Activated B cell treated with CpG ODN at 0.5 μM for 24 hours (primary cell): ENCODE data around the gene CLGN. TPM values are rescaled to one million over a fixed set of nuclear protein-coding genes. Genes with fewer than 3 reads are reported as not detected.
"Not testable (repeated sequence)": the region's sequence is repeated elsewhere in the genome, so short reads cannot be mapped to it uniquely, and the experiment has no call there.

ENCODE experiments used
- ATAC-seq: fragments of 200-7000 bp; cut with Tn5 transposase; one replicate; pipeline ENCODE4 v1.10.0; 2021; ENCODE audit warnings: low read depth, mild to moderate bottlenecking, moderate library complexity
- CTCF ChIA-PET: fragments of 350-600 bp; sonication (Branson Sonifier 250); formaldehyde crosslinking; loops from one replicate; lab custom pipeline; 2021; ENCODE audit warnings: antibody characterized with exemption; lab: Charles Lee
- POLR2A ChIA-PET: fragments of 350-600 bp; sonication (Branson Sonifier 250); formaldehyde crosslinking; loops from one replicate; lab custom pipeline; 2021; ENCODE audit warnings: antibody characterized with exemption; lab: Charles Lee
- DNase-seq: peaks from one replicate; pipeline ENCODE4 v3.0.0; 2022
- H3K27ac Mint-ChIP-seq: one replicate; pipeline ENCODE4 v1.8.0; 2020; ENCODE audit warnings: mixed read lengths
- H3K27me3 Mint-ChIP-seq: one replicate; pipeline ENCODE4 v1.8.0; 2021; ENCODE audit warnings: mixed read lengths
- H3K36me3 Mint-ChIP-seq: one replicate; pipeline ENCODE4 v1.8.0; 2021; ENCODE audit warnings: low read depth, mixed read lengths
- H3K4me1 Mint-ChIP-seq: one replicate; pipeline ENCODE4 v1.8.0; 2021; ENCODE audit warnings: mixed read lengths
- H3K4me3 Mint-ChIP-seq: one replicate; pipeline ENCODE4 v1.8.0; 2020; ENCODE audit warnings: mild to moderate bottlenecking, mixed read lengths
- H3K9me3 Mint-ChIP-seq: one replicate; pipeline ENCODE4 v1.8.0; 2020; ENCODE audit warnings: mixed read lengths
- intact Hi-C: fragments of 100-400 bp; cut with micrococcal nuclease; formaldehyde crosslinking; loops from one replicate; pipeline ENCODE4 v1.15.1; 2024
- total RNA-seq: library from RNA; stranded (reverse); gene quantifications from 2 replicates; pipeline ENCODE4 v1.2.3, GENCODE V29; 2022
- TF ChIP-seq, protein P1 (sequence below): fragments of 200-600 bp; IDR thresholded peaks from one replicate; pipeline ENCODE4 v1.8.0; 2022; ENCODE audit warnings: antibody characterized with exemption, mild to moderate bottlenecking

The CLGN gene
- total RNA-seq, 1 donor from 2014 or later, result not detected

DNA sequence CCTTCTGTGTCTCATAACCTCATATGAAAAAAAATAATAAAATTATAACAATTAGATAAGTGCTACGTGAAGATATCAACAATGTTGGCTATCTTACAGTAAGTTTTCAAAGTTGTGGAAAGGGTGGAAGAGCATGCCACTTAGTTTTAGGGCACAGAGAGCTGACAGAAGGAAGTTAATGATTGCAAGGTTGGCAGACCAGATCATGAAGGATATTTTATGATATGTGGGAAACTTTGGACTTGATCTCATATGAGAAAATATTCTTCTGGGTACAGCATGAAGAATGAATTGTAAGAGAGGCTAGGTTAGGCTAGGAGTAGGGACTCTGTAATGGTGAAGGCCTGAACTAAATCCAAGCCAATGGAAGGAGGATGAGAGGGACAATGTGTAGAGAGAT lies 36.2 kb upstream of the CLGN start:
- no peaks in the 10 kb centered on the region for H3K4me1 Mint-ChIP-seq
- no peak overlapping the region for H3K27ac Mint-ChIP-seq
- no peak for DNase-seq
- intact Hi-C loops, result no loop called here
- no peak overlapping the region for H3K4me3 Mint-ChIP-seq
- TF ChIP-seq, protein P1, sequence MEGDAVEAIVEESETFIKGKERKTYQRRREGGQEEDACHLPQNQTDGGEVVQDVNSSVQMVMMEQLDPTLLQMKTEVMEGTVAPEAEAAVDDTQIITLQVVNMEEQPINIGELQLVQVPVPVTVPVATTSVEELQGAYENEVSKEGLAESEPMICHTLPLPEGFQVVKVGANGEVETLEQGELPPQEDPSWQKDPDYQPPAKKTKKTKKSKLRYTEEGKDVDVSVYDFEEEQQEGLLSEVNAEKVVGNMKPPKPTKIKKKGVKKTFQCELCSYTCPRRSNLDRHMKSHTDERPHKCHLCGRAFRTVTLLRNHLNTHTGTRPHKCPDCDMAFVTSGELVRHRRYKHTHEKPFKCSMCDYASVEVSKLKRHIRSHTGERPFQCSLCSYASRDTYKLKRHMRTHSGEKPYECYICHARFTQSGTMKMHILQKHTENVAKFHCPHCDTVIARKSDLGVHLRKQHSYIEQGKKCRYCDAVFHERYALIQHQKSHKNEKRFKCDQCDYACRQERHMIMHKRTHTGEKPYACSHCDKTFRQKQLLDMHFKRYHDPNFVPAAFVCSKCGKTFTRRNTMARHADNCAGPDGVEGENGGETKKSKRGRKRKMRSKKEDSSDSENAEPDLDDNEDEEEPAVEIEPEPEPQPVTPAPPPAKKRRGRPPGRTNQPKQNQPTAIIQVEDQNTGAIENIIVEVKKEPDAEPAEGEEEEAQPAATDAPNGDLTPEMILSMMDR, result no peak
- H3K36me3 Mint-ChIP-seq, result no peaks in the 10 kb centered on the region
- peaks cover 21% of the 10 kb centered on the region for H3K27me3 Mint-ChIP-seq
- ChIA-PET CTCF (no interaction called here), POLR2A (no interaction called here)
- no peak for ATAC-seq
- H3K9me3 Mint-ChIP-seq, result no peaks in the 10 kb centered on the region

DNA sequence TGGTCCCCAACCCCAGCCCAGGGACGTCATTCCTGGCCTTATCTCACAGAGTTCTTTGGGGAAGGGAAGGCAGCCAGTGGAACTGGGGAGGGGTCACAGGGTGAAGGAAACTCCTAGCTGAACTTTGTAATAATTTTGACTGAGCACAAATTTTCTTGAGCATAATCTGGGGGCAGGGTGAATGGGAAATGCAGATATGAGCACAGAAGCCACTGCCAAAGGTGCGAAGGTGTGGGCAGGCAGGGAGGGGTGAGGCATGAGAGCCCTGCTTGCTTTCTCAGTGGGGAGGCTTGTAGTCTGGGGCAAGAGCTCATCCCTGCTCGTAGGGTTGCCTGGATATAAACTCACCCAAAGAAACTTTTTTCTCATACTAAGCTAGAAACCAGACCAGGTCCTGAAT lies 35.7 kb upstream of the CLGN start:
- H3K4me3 Mint-ChIP-seq, result no peak overlapping the region
- H3K27me3 Mint-ChIP-seq, result peaks cover 19% of the 10 kb centered on the region
- no peak overlapping the region for H3K27ac Mint-ChIP-seq
- ChIA-PET CTCF (no interaction called here), POLR2A (no interaction called here)
- TF ChIP-seq, protein P1, result no peak
- no peaks in the 10 kb centered on the region for H3K36me3 Mint-ChIP-seq
- intact Hi-C loops, result no loop called here
- no peak for DNase-seq
- no peaks in the 10 kb centered on the region for H3K4me1 Mint-ChIP-seq
- no peaks in the 10 kb centered on the region for H3K9me3 Mint-ChIP-seq
- ATAC-seq, result no peak

DNA sequence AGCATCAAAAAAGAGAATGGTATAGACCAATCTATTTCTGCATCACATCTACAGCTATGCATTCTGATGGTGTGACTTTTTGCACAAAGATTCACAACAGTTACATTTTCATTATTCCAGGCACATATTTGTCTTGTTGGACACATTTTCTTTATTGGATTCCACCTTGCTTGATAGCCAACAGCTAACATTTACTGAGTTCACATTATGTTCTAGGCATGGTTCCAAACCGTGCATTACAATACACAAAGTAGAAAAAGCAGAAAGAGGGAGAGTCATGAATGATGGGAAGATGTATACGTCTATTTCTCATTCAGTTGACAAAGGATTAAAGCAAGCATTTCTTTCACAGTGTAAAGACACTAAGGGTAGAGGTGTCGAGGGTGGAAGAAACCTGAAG lies 22.9 kb upstream of the CLGN start:
- no peak overlapping the region for H3K4me3 Mint-ChIP-seq
- TF ChIP-seq, protein P1, result no peak
- no peaks in the 10 kb centered on the region for H3K9me3 Mint-ChIP-seq
- H3K4me1 Mint-ChIP-seq, result no peaks in the 10 kb centered on the region
- no peaks in the 10 kb centered on the region for H3K36me3 Mint-ChIP-seq
- peaks cover 27% of the 10 kb centered on the region for H3K27me3 Mint-ChIP-seq
- POLR2A ChIA-PET, result no interaction called here
- intact Hi-C loops, result no loop called here
- DNase-seq, result no peak
- H3K27ac Mint-ChIP-seq, result no peak overlapping the region
- CTCF ChIA-PET, result interaction anchor here (0.5 kb wide), 1 partner anchor 21 kb away, joined by 3 read pairs; no protein-coding TSS in a partner anchor
- ATAC-seq, result no peak

DNA sequence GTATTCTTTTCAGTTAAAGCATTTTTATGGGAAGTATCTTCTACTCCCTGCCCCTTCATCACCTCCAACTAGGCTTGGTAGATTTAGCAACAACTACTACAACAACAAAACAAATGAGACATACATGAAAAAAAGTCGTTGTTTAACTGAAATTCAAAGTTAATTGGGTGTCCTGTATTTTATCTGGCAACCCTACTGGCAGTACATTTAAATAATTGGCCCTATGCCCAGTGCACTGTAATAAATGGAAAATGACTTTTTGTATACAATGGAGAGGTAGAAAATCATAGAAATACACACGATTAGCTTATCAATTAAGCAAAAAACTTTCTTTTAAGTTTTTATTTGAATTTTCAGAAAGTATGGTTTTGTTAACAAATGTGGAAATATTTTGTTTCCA lies 21.4 kb upstream of the CLGN start:
- ChIA-PET POLR2A (no interaction called here), CTCF (no interaction called here)
- Mint-ChIP-seq H3K9me3 (peaks cover 5% of the 10 kb centered on the region), H3K36me3 (no peaks in the 10 kb centered on the region), H3K4me1 (no peaks in the 10 kb centered on the region), H3K27ac (no peak overlapping the region), H3K4me3 (no peak overlapping the region), H3K27me3 (peaks cover 27% of the 10 kb centered on the region)
- intact Hi-C loops, result no loop called here
- DNase-seq (no peak), ATAC-seq (no peak)
- TF ChIP-seq, protein P1, result no peak

DNA sequence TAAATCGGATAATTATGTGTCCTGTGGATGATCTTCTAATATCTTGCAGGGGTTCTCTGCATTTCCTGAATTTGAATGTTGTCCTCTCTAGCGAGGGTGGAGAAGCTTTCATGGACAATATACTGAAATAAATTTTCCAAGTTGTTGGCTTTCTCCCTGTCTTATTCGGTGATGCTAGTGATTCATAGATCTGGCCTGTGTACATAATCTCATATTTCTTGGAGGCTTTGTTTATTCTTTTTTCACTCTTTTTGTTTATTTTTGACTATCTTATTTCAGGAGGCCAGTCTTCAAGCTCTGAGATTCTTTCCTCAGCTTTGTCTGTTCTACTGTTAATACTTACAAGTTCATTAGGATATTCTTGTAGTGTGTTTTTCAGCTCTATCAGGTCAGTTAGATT lies 20.7 kb upstream of the CLGN start:
- no peak overlapping the region for H3K27ac Mint-ChIP-seq
- peaks cover 24% of the 10 kb centered on the region for H3K27me3 Mint-ChIP-seq
- no peak overlapping the region for H3K4me3 Mint-ChIP-seq
- ChIA-PET CTCF (no interaction called here), POLR2A (no interaction called here)
- TF ChIP-seq, protein P1, result no peak
- no peak for ATAC-seq
- intact Hi-C loops, result no loop called here
- H3K9me3 Mint-ChIP-seq, result peaks cover 5% of the 10 kb centered on the region
- DNase-seq, result no peak
- no peaks in the 10 kb centered on the region for H3K36me3 Mint-ChIP-seq
- H3K4me1 Mint-ChIP-seq, result no peaks in the 10 kb centered on the region

DNA sequence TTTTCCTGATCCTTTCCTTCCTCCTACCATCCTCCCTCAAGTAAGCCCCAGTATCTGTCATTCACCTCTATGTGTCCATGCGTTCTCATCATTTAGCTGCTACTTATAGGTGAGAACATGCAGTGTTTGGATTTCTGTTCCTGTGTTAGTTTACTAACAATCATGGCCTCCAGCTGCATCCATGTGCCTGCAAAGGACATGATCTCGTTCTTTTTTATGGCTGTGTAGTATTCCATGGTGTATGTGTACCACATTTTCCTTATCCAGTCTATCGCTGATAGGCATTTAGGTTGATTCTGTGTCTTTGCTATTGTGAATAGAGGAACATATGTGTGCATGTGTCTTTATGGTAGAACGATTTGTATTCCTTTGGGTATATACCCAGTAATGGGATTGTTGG lies 16.9 kb upstream of the CLGN start:
- H3K36me3 Mint-ChIP-seq, ATAC-seq, POLR2A ChIA-PET, H3K9me3 Mint-ChIP-seq, H3K4me1 Mint-ChIP-seq, DNase-seq, intact Hi-C loops, H3K27ac Mint-ChIP-seq, CTCF ChIA-PET, H3K4me3 Mint-ChIP-seq: not testable (repeated sequence)
- peaks cover 16% of the 10 kb centered on the region for H3K27me3 Mint-ChIP-seq
